A673 (cell line): ENCODE results near the gene NPBWR2. TPM values are rescaled to one million over a fixed set of nuclear protein-coding genes. Genes with fewer than 3 reads are reported as not detected.

Experiments used
- BruUV-seq: library from RNA; stranded (reverse); fragments of 400-500 nt; replicated peaks from 2 replicates; lab custom pipeline; 2021; lab: Mats Ljungman, UMichigan
- CTCF ChIA-PET: fragments of 300-600 bp; sonication (Branson Sonifier 250); formaldehyde crosslinking; loops from one replicate; lab custom pipeline; 2022; ENCODE audit warnings: antibody characterized with exemption; lab: Charles Lee
- POLR2A ChIA-PET: fragments of 300-600 bp; sonication (Branson Sonifier 250); formaldehyde crosslinking; loops from one replicate; lab custom pipeline; 2022; ENCODE audit warnings: antibody characterized with exemption; ENCODE audit not compliant: low non-redundant PET; lab: Charles Lee
- DNase-seq: peaks from one replicate; pipeline ENCODE4 v3.0.0-alpha.2; 2015; ENCODE audit warnings: low spot score
- H3K27ac ChIP-seq: fragments of 200-600 bp; sonication (generic); 2 replicates; pipeline ENCODE4 v1.5.1; 2016; ENCODE audit warnings: mixed run types, low read depth, mild to moderate bottlenecking, mixed read lengths, antibody characterized with exemption, low read length; ENCODE audit not compliant: poor library complexity, severe bottlenecking
- H3K27me3 ChIP-seq: fragments of 200-600 bp; sonication (generic); replicated peaks from 2 replicates; pipeline ENCODE4 v1.6.1; 2017; ENCODE audit warnings: mixed run types, low read depth, mild to moderate bottlenecking, mixed read lengths, antibody characterized with exemption, low read length; ENCODE audit not compliant: insufficient read depth, poor library complexity
- H3K36me3 ChIP-seq: fragments of 200-600 bp; sonication (generic); 2 replicates; pipeline ENCODE4 v1.6.1; 2016; ENCODE audit warnings: mixed run types, mild to moderate bottlenecking, mixed read lengths, antibody characterized with exemption, low read length; ENCODE audit not compliant: insufficient read depth, poor library complexity, severe bottlenecking
- H3K4me1 ChIP-seq: fragments of 200-600 bp; sonication (generic); 2 replicates; pipeline ENCODE4 v1.6.1; 2017; ENCODE audit warnings: mixed run types, mild to moderate bottlenecking, mixed read lengths, antibody characterized with exemption, low read length; ENCODE audit not compliant: insufficient read depth, poor library complexity, severe bottlenecking
- H3K4me3 ChIP-seq: fragments of 200-600 bp; sonication (generic); 2 replicates; pipeline ENCODE4 v1.5.1; 2016; ENCODE audit warnings: low read depth, mixed run types, mild to moderate bottlenecking, mixed read lengths, low read length; ENCODE audit not compliant: poor library complexity, severe bottlenecking
- H3K9me3 ChIP-seq: fragments of 200-600 bp; sonication (generic); 2 replicates; pipeline ENCODE4 v1.6.1; 2016; ENCODE audit warnings: mixed run types, low read depth, mild to moderate bottlenecking, mixed read lengths, antibody characterized with exemption, low read length; ENCODE audit not compliant: poor library complexity, severe bottlenecking
- EZH2 ChIP-seq: fragments of 200-600 bp; sonication (generic); IDR thresholded peaks from 2 replicates; pipeline ENCODE4 v1.6.1; 2017; ENCODE audit warnings: borderline replicate concordance, low read depth, mild to moderate bottlenecking, mixed read lengths, antibody characterized with exemption, low read length; ENCODE audit not compliant: poor library complexity, severe bottlenecking
- intact Hi-C: fragments of 100-400 bp; cut with micrococcal nuclease; formaldehyde crosslinking; loops from one replicate; pipeline ENCODE4 v1.10.0; 2022; ENCODE audit not compliant: unreplicated experiment
- total RNA-seq: library from RNA; stranded (reverse); gene quantifications from 2 replicates; pipeline ENCODE4 v1.2.3, GENCODE V29; 2021
- TF ChIP-seq, protein P1 (sequence below): fragments of 300-800, 200-600 bp; sonication (generic); conservative IDR thresholded peaks from 2 replicates; pipeline ENCODE4 v1.5.1; 2017; ENCODE audit warnings: low read depth, mild to moderate bottlenecking, antibody characterized with exemption, low read length, moderate library complexity, mixed read lengths

Gene NPBWR2
- total RNA-seq, 1 experiment from 2014 or later: not detected

- DNase-seq: no peak
- H3K4me1 ChIP-seq: no peaks in the 10 kb centered on the region
- H3K36me3 ChIP-seq: no peaks in the 10 kb centered on the region
- ChIA-PET POLR2A (no interaction called here), CTCF (no interaction called here)
- intact Hi-C loops: no loop called here
- H3K4me3 ChIP-seq: no peak overlapping the region
- no peak for TF ChIP-seq EZH2
- TF ChIP-seq, protein P1, sequence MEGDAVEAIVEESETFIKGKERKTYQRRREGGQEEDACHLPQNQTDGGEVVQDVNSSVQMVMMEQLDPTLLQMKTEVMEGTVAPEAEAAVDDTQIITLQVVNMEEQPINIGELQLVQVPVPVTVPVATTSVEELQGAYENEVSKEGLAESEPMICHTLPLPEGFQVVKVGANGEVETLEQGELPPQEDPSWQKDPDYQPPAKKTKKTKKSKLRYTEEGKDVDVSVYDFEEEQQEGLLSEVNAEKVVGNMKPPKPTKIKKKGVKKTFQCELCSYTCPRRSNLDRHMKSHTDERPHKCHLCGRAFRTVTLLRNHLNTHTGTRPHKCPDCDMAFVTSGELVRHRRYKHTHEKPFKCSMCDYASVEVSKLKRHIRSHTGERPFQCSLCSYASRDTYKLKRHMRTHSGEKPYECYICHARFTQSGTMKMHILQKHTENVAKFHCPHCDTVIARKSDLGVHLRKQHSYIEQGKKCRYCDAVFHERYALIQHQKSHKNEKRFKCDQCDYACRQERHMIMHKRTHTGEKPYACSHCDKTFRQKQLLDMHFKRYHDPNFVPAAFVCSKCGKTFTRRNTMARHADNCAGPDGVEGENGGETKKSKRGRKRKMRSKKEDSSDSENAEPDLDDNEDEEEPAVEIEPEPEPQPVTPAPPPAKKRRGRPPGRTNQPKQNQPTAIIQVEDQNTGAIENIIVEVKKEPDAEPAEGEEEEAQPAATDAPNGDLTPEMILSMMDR: no peak
- H3K27me3 ChIP-seq: peaks cover 4% of the 10 kb centered on the region
- H3K27ac ChIP-seq: no peak overlapping the region
- BruUV-seq: no TSS peak
- H3K9me3 ChIP-seq: no peaks in the 10 kb centered on the region
Measured at GRCh38 chr20:64150756-64151632, 43.6 kb upstream of the NPBWR2 start.

GRCh38 chr20:64149809-64150560, 42.6 kb upstream of the NPBWR2 start:
- POLR2A ChIA-PET: no interaction called here
- H3K9me3 ChIP-seq: peaks cover 5% of the 10 kb centered on the region

DNA sequence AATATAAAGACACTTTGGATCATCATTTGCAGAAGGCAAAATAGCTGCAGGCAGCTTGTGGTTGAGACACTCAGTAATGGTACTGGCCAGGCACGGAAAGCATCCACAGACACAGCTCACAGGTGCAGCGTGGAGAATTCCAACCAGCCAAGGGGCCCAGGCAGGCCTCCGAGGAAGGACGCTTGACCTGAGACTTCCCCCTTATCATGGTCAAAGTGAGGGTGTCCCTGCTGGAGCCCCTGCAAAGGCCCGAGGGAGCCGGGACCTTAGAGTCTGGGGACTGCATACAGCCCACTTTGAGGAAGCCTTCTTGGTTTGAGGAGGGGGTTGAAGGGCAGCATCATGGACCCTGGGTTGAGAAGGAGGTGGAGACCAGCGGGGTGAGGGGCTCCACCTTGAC, 41.8 kb upstream of the NPBWR2 start:
- no peak for DNase-seq
- TF ChIP-seq, protein P1: no peak
- no peak for TF ChIP-seq EZH2

More at GRCh38 chr20:64149809-64150560, 42.6 kb upstream of the NPBWR2 start:
- Histone ChIP-seq H3K36me3 (no peaks in the 10 kb centered on the region), H3K4me1 (no peaks in the 10 kb centered on the region), H3K4me3 (no peak overlapping the region), H3K27ac (no peak overlapping the region), H3K27me3 (peaks cover 4% of the 10 kb centered on the region)
- CTCF ChIA-PET: no interaction called here
- no peak for DNase-seq
- BruUV-seq: no TSS peak
- no peak for TF ChIP-seq EZH2
- TF ChIP-seq, protein P1: no peak
- intact Hi-C loops: no loop called here

More for the DNA sequence above, 41.8 kb upstream of the NPBWR2 start:
- no peaks in the 10 kb centered on the region for H3K4me1 ChIP-seq
- ChIA-PET POLR2A (no interaction called here), CTCF (no interaction called here)
- BruUV-seq: no TSS peak
- no peaks in the 10 kb centered on the region for H3K36me3 ChIP-seq
- H3K27me3 ChIP-seq: peaks cover 4% of the 10 kb centered on the region
- no peak overlapping the region for H3K27ac ChIP-seq
- intact Hi-C loops: no loop called here
- no peak overlapping the region for H3K4me3 ChIP-seq
- peaks cover 5% of the 10 kb centered on the region for H3K9me3 ChIP-seq
